SK-N-SH (cell line): ENCODE measurements around the gene VAPB.

Experiments
- CHD2 ChIP-seq: fragments of 150-350 bp; IDR thresholded peaks from 2 replicates; pipeline ENCODE4 v1.6.1; 2018; ENCODE audit warnings: low read length; ENCODE audit not compliant: partially characterized antibody
- CTCF ChIP-seq: fragments of 200-600 bp; sonication (generic); IDR thresholded peaks from 2 replicates; pipeline ENCODE4 v1.6.1; 2017; ENCODE audit warnings: antibody characterized with exemption, mild to moderate bottlenecking, moderate library complexity
- NFIC ChIP-seq: IDR thresholded peaks from 2 replicates; pipeline ENCODE4 v1.4.0; 2012; ENCODE audit warnings: borderline replicate concordance
- NRF1 ChIP-seq: IDR thresholded peaks from 2 replicates; pipeline ENCODE4 v1.6.1; 2012; ENCODE audit warnings: low read depth, mild to moderate bottlenecking, low read length
- POLR2AphosphoS5 ChIP-seq: IDR thresholded peaks from 2 replicates; pipeline ENCODE4 v1.6.1; 2012; ENCODE audit warnings: low read depth, low read length
- RXRA ChIP-seq: IDR thresholded peaks from 2 replicates; pipeline ENCODE4 v1.4.0; 2012; ENCODE audit warnings: low read depth, mild to moderate bottlenecking, borderline replicate concordance
- SIN3A ChIP-seq: IDR thresholded peaks from 2 replicates; pipeline ENCODE4 v1.6.1; 2012; ENCODE audit warnings: low read depth, mild to moderate bottlenecking, low read length, moderate library complexity, borderline replicate concordance
- SMC3 ChIP-seq: IDR thresholded peaks from 2 replicates; pipeline ENCODE4 v1.6.1; 2012; ENCODE audit warnings: low read depth, low read length, improper control_type of control experiment
- TCF12 ChIP-seq: IDR thresholded peaks from 2 replicates; pipeline ENCODE4 v1.4.0; 2012
- TF ChIP-seq, protein P1 (sequence below): fragments of 150-350 bp; IDR thresholded peaks from 2 replicates; pipeline ENCODE4 v1.6.1; 2016; ENCODE audit warnings: mild to moderate bottlenecking, low read depth, low read length
- TF ChIP-seq, protein P2 (sequence below): IDR thresholded peaks from 2 replicates; pipeline ENCODE4 v1.4.0; 2012; ENCODE audit warnings: low read depth
- TF ChIP-seq, protein P3 (sequence below): fragments of 150-350 bp; IDR thresholded peaks from 2 replicates; pipeline ENCODE4 v1.6.1; 2017; ENCODE audit warnings: antibody characterized with exemption, low read length, low read depth, borderline replicate concordance

DNA sequence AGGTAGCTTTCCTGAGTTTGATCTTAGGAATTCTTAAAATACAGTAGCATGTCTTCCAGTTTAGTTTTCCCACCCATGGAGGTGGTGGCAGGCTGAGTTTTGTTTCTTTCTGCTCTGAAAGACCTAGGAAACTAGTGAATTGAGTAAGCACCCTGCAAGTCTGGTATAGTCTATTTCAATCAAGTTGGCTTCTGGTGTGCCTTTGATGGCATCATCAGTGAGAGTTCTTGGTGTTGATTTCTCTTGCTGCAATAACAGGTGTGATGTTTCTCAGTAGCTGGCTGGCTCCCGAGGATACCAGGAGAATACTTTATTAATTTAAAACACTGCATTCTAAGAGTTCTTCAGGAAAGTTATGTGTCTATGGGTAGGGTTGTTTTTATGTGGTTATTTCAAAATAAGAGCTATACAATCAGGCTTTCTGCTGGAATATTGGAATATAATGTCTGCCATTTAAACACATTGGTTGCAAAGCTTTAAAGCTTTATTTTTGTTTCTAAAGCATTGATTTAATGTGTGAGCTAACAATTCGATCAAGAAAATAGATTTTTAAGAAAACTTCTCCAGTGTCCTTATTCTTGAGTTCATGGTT lies 19.0 kb downstream of the VAPB start:
- TF ChIP-seq POLR2AphosphoS5 (no peak), CHD2 (no peak), NFIC (no peak), SMC3 (no peak), CTCF (no peak), TCF12 (no peak), SIN3A (no peak), RXRA (no peak), NRF1 (no peak)
- TF ChIP-seq, protein P1, sequence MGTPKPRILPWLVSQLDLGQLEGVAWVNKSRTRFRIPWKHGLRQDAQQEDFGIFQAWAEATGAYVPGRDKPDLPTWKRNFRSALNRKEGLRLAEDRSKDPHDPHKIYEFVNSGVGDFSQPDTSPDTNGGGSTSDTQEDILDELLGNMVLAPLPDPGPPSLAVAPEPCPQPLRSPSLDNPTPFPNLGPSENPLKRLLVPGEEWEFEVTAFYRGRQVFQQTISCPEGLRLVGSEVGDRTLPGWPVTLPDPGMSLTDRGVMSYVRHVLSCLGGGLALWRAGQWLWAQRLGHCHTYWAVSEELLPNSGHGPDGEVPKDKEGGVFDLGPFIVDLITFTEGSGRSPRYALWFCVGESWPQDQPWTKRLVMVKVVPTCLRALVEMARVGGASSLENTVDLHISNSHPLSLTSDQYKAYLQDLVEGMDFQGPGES = no peak
- TF ChIP-seq, protein P2, sequence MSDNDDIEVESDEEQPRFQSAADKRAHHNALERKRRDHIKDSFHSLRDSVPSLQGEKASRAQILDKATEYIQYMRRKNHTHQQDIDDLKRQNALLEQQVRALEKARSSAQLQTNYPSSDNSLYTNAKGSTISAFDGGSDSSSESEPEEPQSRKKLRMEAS = no peak
- TF ChIP-seq, protein P3, sequence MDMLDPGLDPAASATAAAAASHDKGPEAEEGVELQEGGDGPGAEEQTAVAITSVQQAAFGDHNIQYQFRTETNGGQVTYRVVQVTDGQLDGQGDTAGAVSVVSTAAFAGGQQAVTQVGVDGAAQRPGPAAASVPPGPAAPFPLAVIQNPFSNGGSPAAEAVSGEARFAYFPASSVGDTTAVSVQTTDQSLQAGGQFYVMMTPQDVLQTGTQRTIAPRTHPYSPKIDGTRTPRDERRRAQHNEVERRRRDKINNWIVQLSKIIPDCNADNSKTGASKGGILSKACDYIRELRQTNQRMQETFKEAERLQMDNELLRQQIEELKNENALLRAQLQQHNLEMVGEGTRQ = no peak
